HG02610 (cell line): ENCODE data around the gene TBXT.
A peak's percentile ranks its signal among the peaks of the same experiment; 100 is the strongest.

Experiments
- ATAC-seq: cut with Tn5 transposase; IDR thresholded peaks from one replicate; pipeline ENCODE4 v1.9.1; 2021; ENCODE audit warnings: mild to moderate bottlenecking, moderate library complexity; ENCODE audit not compliant: unreplicated experiment

The TBXT gene

GRCh38 chr6:166121726-166122125 lies 45.9 kb downstream of the TBXT start:
- ATAC-seq = no peak

DNA sequence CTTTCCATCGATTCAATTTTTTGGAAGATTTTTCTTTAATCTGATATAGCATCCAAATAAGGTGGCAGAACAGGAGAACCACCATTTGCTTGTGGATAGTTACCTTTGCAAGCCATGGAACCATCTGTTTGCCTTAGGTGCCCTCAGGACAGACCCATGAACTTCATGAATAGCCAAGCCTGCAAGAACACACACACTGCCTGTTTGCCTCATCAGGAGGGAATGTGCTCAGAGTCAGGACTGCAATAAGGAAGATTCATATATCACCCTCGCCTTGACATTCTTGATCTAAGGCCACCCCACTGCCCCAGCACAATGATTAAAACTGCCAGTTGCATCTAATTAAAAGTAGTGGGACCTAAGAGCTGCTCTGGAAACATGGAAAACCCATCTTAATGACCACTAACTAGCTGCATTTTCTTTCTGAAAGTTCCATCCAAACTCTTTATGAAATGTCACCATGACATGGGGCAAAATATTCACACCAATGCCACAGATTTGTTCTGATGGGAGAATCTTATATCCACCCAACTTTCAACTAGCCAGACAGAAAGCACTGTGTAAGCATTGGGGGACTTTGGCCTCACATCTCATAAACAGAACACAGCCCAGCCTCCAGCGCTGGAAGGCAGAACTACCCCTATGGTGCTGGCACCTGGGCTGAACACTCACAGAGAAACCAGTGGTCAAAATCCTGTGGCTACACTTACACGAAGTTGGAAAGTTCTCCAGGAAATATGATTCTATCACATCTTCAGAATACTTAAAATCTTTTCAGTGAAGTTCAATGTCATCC lies 48.3 kb downstream of the TBXT start:
- no peak for ATAC-seq

- ATAC-seq = no peak
Measured at GRCh38 chr6:166115609-166116008, 52.0 kb downstream of the TBXT start.

DNA sequence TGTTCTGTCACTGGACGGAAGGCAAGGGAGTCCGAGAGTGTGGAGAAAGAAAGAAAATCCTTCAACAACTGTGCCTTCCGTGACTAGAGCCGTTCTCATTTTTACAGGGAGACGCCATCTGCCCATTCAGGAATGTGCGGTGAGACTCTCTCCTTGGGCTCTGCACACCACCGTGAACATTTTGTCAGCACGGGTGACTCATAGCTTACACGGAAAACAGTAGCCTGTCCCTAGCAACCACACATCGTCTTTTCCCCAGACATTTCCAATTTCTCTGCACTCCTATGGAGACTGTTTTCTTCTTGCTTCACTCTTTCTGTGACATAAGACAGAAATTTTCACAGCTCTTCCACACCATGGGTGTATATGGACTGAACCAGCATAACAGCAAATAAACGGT lies 55.1 kb downstream of the TBXT start:
- no peak for ATAC-seq

GRCh38 chr6:166109608-166110007 lies 58.0 kb downstream of the TBXT start:
- ATAC-seq = peak; percentile 40
